HEK293 (cell line): ENCODE data around the gene MTOR.

Source experiments
- CTCF ChIA-PET: fragments of 350-600 bp; formaldehyde crosslinking; extraction: SDS; loops from one replicate; lab custom pipeline; 2021; ENCODE audit warnings: antibody characterized with exemption; lab: Yijun Ruan, JAX
- POLR2A ChIA-PET: fragments of 300-600 bp; formaldehyde crosslinking; extraction: SDS; loops from one replicate; lab custom pipeline; 2020; ENCODE audit warnings: antibody characterized with exemption, inconsistent platforms; lab: Yijun Ruan, JAX
- H3K27ac ChIP-seq: fragments of 200-500 bp; sonication (Bioruptor generic); 2 replicates; pipeline ENCODE4 v1.5.1; 2014; ENCODE audit warnings: low read depth, low read length, control low read depth, inconsistent platforms; ENCODE audit errors: extremely low read depth
- H3K36me3 ChIP-seq, 2 experiments: fragments of 200-500 bp in 1 of 2; sonication (Bioruptor generic) in 1 of 2; 1 replicate in 1 of 2; 2 replicates in 1 of 2; pipeline ENCODE4 v1.5.1; 2014 to 2017; ENCODE audit warnings: inconsistent platforms in 2 of 2, low read length in 2 of 2; ENCODE audit not compliant: control insufficient read depth in 2 of 2, insufficient read depth in 1 of 2
- H3K4me1 ChIP-seq: fragments of 200-500 bp; sonication (Bioruptor generic); 2 replicates; pipeline ENCODE4 v1.5.1; 2014; ENCODE audit warnings: mild to moderate bottlenecking, low read length, inconsistent platforms; ENCODE audit not compliant: control insufficient read depth, insufficient read depth
- H3K4me3 ChIP-seq: 2 replicates; pipeline ENCODE4 v1.5.1; 2011; ENCODE audit warnings: low read depth, mild to moderate bottlenecking, control low read depth, low read length, moderate library complexity
- H3K9me3 ChIP-seq: fragments of 200-500 bp; sonication (Bioruptor generic); 2 replicates; pipeline ENCODE4 v1.5.1; 2014; ENCODE audit warnings: low read depth, low read length, inconsistent platforms; ENCODE audit not compliant: control insufficient read depth, insufficient read depth
- GFI1B ChIP-seq: fragments of 450-650 bp; formaldehyde crosslinking; IDR thresholded peaks from 2 replicates; pipeline ENCODE4 v1.5.1; 2016; ENCODE audit warnings: missing biosample characterization, missing genetic modification characterization
- INSM2 ChIP-seq: fragments of 450-650 bp; formaldehyde crosslinking; IDR thresholded peaks from 2 replicates; pipeline ENCODE4 v1.5.1; 2016; ENCODE audit warnings: missing biosample characterization, missing genetic modification characterization
- KLF1 ChIP-seq: fragments of 450-650 bp; formaldehyde crosslinking; IDR thresholded peaks from 2 replicates; pipeline ENCODE4 v1.5.1; 2016; ENCODE audit warnings: missing biosample characterization, missing genetic modification characterization
- MYNN ChIP-seq: fragments of 450-650 bp; formaldehyde crosslinking; IDR thresholded peaks from 2 replicates; pipeline ENCODE4 v1.5.1; 2016; ENCODE audit warnings: missing biosample characterization, missing genetic modification characterization, borderline replicate concordance
- PRDM6 ChIP-seq: fragments of 450-650 bp; formaldehyde crosslinking; IDR thresholded peaks from 2 replicates; pipeline ENCODE4 v1.5.1; 2017; ENCODE audit warnings: missing biosample characterization, missing genetic modification characterization
- SP7 ChIP-seq: fragments of 450-650 bp; formaldehyde crosslinking; IDR thresholded peaks from 2 replicates; pipeline ENCODE4 v1.5.1; 2016; ENCODE audit warnings: missing biosample characterization, missing genetic modification characterization
- TRIM28 ChIP-seq: IDR thresholded peaks from 2 replicates; pipeline ENCODE4 v1.6.1; 2011; ENCODE audit warnings: low read length, control low read depth, borderline replicate concordance
- ZBTB1 ChIP-seq: fragments of 450-650 bp; formaldehyde crosslinking; IDR thresholded peaks from 2 replicates; pipeline ENCODE4 v1.5.1; 2016; ENCODE audit warnings: missing biosample characterization, missing genetic modification characterization
- ZBTB44 ChIP-seq: fragments of 450-650 bp; IDR thresholded peaks from 2 replicates; pipeline ENCODE4 v1.5.1; 2018; ENCODE audit warnings: missing biosample characterization, mild to moderate bottlenecking, missing genetic modification characterization
- ZFHX2 ChIP-seq: fragments of 450-650 bp; formaldehyde crosslinking; conservative IDR thresholded peaks from 2 replicates; pipeline ENCODE4 v1.5.1; 2016; ENCODE audit warnings: missing biosample characterization, missing genetic modification characterization
- ZFP37 ChIP-seq: fragments of 450-650 bp; formaldehyde crosslinking; IDR thresholded peaks from 2 replicates; pipeline ENCODE4 v1.5.1; 2016; ENCODE audit warnings: missing biosample characterization, missing genetic modification characterization
- ZNF112 ChIP-seq: fragments of 450-650 bp; formaldehyde crosslinking; IDR thresholded peaks from 2 replicates; pipeline ENCODE4 v1.5.0; 2017; ENCODE audit warnings: missing biosample characterization, missing genetic modification characterization
- ZNF132 ChIP-seq: fragments of 450-650 bp; formaldehyde crosslinking; IDR thresholded peaks from 2 replicates; pipeline ENCODE4 v1.5.1; 2017; ENCODE audit warnings: missing biosample characterization, missing genetic modification characterization, borderline replicate concordance
- ZNF155 ChIP-seq: fragments of 450-650 bp; formaldehyde crosslinking; IDR thresholded peaks from 2 replicates; pipeline ENCODE4 v1.5.1; 2016; ENCODE audit warnings: missing biosample characterization, missing genetic modification characterization
- ZNF174 ChIP-seq: fragments of 450-650 bp; formaldehyde crosslinking; IDR thresholded peaks from 2 replicates; pipeline ENCODE4 v1.5.0; 2017; ENCODE audit warnings: missing biosample characterization, mild to moderate bottlenecking, missing genetic modification characterization
- ZNF214 ChIP-seq: fragments of 450-650 bp; formaldehyde crosslinking; IDR thresholded peaks from 2 replicates; pipeline ENCODE4 v1.5.1; 2017; ENCODE audit warnings: missing biosample characterization, mild to moderate bottlenecking, missing genetic modification characterization, borderline replicate concordance
- ZNF394 ChIP-seq: fragments of 450-650 bp; formaldehyde crosslinking; IDR thresholded peaks from 2 replicates; pipeline ENCODE4 v1.5.1; 2016; ENCODE audit warnings: missing biosample characterization, missing genetic modification characterization, mild to moderate bottlenecking, moderate library complexity, borderline replicate concordance
- ZNF404 ChIP-seq: fragments of 450-650 bp; formaldehyde crosslinking; IDR thresholded peaks from 2 replicates; pipeline ENCODE4 v1.5.1; 2017; ENCODE audit warnings: missing biosample characterization, missing genetic modification characterization
- ZNF449 ChIP-seq: fragments of 450-650 bp; formaldehyde crosslinking; IDR thresholded peaks from 2 replicates; pipeline ENCODE4 v1.5.1; 2017; ENCODE audit warnings: missing biosample characterization, mild to moderate bottlenecking, missing genetic modification characterization, moderate library complexity
- ZNF48 ChIP-seq: fragments of 450-650 bp; formaldehyde crosslinking; IDR thresholded peaks from 2 replicates; pipeline ENCODE4 v1.5.1; 2016; ENCODE audit warnings: missing biosample characterization, missing genetic modification characterization
- ZNF513 ChIP-seq: fragments of 450-650 bp; IDR thresholded peaks from 2 replicates; pipeline ENCODE4 v1.5.1; 2018; ENCODE audit warnings: missing biosample characterization, missing genetic modification characterization
- ZNF585B ChIP-seq: fragments of 450-650 bp; formaldehyde crosslinking; IDR thresholded peaks from 2 replicates; pipeline ENCODE4 v1.5.1; 2016; ENCODE audit warnings: missing biosample characterization, missing genetic modification characterization
- ZNF596 ChIP-seq: fragments of 450-650 bp; IDR thresholded peaks from 2 replicates; pipeline ENCODE4 v1.5.0; 2018; ENCODE audit warnings: missing biosample characterization, mild to moderate bottlenecking, missing genetic modification characterization, moderate library complexity
- ZNF610 ChIP-seq: fragments of 450-650 bp; formaldehyde crosslinking; IDR thresholded peaks from 2 replicates; pipeline ENCODE4 v1.5.1; 2016; ENCODE audit warnings: missing biosample characterization, missing genetic modification characterization, borderline replicate concordance
- ZNF623 ChIP-seq: fragments of 450-650 bp; formaldehyde crosslinking; IDR thresholded peaks from 2 replicates; pipeline ENCODE4 v1.5.1; 2016; ENCODE audit warnings: missing biosample characterization, missing genetic modification characterization
- ZNF747 ChIP-seq: fragments of 450-650 bp; formaldehyde crosslinking; IDR thresholded peaks from 2 replicates; pipeline ENCODE4 v1.5.1; 2016; ENCODE audit warnings: missing biosample characterization, missing genetic modification characterization

Gene MTOR

GRCh38 chr1:11129649-11130390 lies 132.5 kb downstream of the MTOR start:
- peaks cover 18 to 99% of the 10 kb centered on the region in 2 experiments for H3K36me3 ChIP-seq
- no peak overlapping the region for H3K27ac ChIP-seq
- H3K4me3 ChIP-seq: no peak overlapping the region
- CTCF ChIA-PET: no interaction called here
- peaks cover 4% of the 10 kb centered on the region; the same call in 1 of the 2 replicates for H3K4me1 ChIP-seq
- no peak for TF ChIP-seq INSM2 (tag by site-specific recombination)
- TF ChIP-seq PRDM6 (tag by site-specific recombination): no peak
- no peak for TF ChIP-seq ZNF112 (tag by site-specific recombination)
- no peak for TF ChIP-seq ZNF404 (tag by site-specific recombination)
- no peak for TF ChIP-seq ZNF155 (tag by site-specific recombination)
- TF ChIP-seq ZFHX2 (tag by site-specific recombination): no peak
- no peak for TF ChIP-seq ZNF623 (tag by site-specific recombination)
- no peak for TF ChIP-seq ZNF747 (tag by site-specific recombination)
- TF ChIP-seq SP7 (tag by site-specific recombination): no peak
- no peak for TF ChIP-seq ZNF394 (tag by site-specific recombination)
- no peak for TF ChIP-seq ZNF174 (tag by site-specific recombination)
- TF ChIP-seq GFI1B (tag by site-specific recombination): no peak
- no peak for TF ChIP-seq ZNF513 (tag by site-specific recombination)
- no peak for TF ChIP-seq ZNF449 (tag by site-specific recombination)
- no peak for TF ChIP-seq KLF1 (tag by site-specific recombination)
- no peak for TF ChIP-seq TRIM28
- no peaks in the 10 kb centered on the region for H3K9me3 ChIP-seq
- POLR2A ChIA-PET: interaction anchor here (0.6 kb wide), 1 partner anchor 56 kb away, joined by 3 read pairs; no protein-coding TSS in a partner anchor

- CTCF ChIA-PET: interaction anchor here (0.6 kb wide), 1 partner anchor 24 kb away, joined by 3 read pairs; no protein-coding TSS in a partner anchor
- Histone ChIP-seq H3K36me3 (peaks cover 23 to 96% of the 10 kb centered on the region in 2 experiments), H3K4me3 (no peak overlapping the region), H3K27ac (no peak overlapping the region), H3K4me1 (no peaks in the 10 kb centered on the region), H3K9me3 (no peaks in the 10 kb centered on the region)
- POLR2A ChIA-PET: no interaction called here
- TF ChIP-seq ZNF214 (tag by site-specific recombination): no peak
- no peak for TF ChIP-seq ZBTB1 (tag by site-specific recombination)
- TF ChIP-seq ZNF132 (tag by site-specific recombination): no peak
- TF ChIP-seq ZNF48 (tag by site-specific recombination): no peak
- no peak for TF ChIP-seq MYNN (tag by site-specific recombination)
- TF ChIP-seq ZFP37 (tag by site-specific recombination): no peak
- TF ChIP-seq ZNF610 (tag by site-specific recombination): no peak
- no peak for TF ChIP-seq ZNF585B (tag by site-specific recombination)
- no peak for TF ChIP-seq ZNF596
- no peak for TF ChIP-seq ZBTB44 (tag by site-specific recombination)
- no peak for TF ChIP-seq ZNF449 (tag by site-specific recombination)
Measured at GRCh38 chr1:11126569-11126968, 135.8 kb downstream of the MTOR start.
